ENCODE results near the gene EIF1AD.

DNA sequence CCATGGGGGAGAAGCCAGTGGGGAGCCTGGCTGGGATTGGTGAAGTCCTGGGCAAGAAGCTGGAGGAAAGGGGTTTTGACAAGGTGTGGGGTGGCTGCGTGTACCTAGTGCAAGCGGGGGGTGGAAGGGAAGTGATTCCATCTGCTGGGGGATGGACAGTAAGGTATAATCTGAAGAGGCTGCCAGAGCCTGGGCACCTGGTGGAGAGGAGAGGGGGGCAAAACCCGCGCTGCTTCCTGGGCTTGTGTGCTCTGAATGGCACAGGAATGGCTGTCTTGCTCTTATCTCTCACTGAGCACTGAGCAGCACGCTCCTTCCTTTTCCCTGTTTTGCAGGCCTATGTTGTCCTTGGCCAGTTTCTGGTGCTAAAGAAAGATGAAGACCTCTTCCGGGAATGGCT, 1.3 kb upstream of the EIF1AD start:
- no peak for TF ChIP-seq EZH2phosphoT487 (IDR thresholded peaks at IDR 0.05; ENCODE audit: borderline replicate concordance, low read length)
- TF ChIP-seq, protein P1, sequence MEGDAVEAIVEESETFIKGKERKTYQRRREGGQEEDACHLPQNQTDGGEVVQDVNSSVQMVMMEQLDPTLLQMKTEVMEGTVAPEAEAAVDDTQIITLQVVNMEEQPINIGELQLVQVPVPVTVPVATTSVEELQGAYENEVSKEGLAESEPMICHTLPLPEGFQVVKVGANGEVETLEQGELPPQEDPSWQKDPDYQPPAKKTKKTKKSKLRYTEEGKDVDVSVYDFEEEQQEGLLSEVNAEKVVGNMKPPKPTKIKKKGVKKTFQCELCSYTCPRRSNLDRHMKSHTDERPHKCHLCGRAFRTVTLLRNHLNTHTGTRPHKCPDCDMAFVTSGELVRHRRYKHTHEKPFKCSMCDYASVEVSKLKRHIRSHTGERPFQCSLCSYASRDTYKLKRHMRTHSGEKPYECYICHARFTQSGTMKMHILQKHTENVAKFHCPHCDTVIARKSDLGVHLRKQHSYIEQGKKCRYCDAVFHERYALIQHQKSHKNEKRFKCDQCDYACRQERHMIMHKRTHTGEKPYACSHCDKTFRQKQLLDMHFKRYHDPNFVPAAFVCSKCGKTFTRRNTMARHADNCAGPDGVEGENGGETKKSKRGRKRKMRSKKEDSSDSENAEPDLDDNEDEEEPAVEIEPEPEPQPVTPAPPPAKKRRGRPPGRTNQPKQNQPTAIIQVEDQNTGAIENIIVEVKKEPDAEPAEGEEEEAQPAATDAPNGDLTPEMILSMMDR (conservative IDR thresholded peaks at IDR 0.05; ENCODE audit: low read depth, low read length), result no peak
- no peak for TF ChIP-seq EZH2 (IDR thresholded peaks at IDR 0.05; ENCODE audit: low read length, unreplicated experiment)
